MM.1S (cell line): Measurements from ENCODE around the gene RAB12.
A peak's percentile ranks its signal among the peaks of the same experiment; 100 is the strongest.

ENCODE experiments used
- DNase-seq: peaks from one replicate; pipeline ENCODE4 v3.0.0-alpha.2; 2015
- H2AFZ ChIP-seq: fragments of 300-600 bp; sonication (generic); 2 replicates; pipeline ENCODE4 v1.6.0; 2016; ENCODE audit warnings: antibody characterized with exemption, low read length
- H3F3A ChIP-seq: fragments of 300-600 bp; sonication (generic); 2 replicates; pipeline ENCODE4 v1.6.1; 2016; ENCODE audit warnings: mild to moderate bottlenecking, antibody characterized with exemption, low read length, moderate library complexity, mixed read lengths; ENCODE audit not compliant: insufficient read depth
- H3K27ac ChIP-seq: fragments of 300-600 bp; sonication (generic); 2 replicates; pipeline ENCODE4 v1.5.1; 2016; ENCODE audit warnings: mild to moderate bottlenecking, low read length
- H3K27me3 ChIP-seq: fragments of 300-600 bp; sonication (generic); replicated peaks from 2 replicates; pipeline ENCODE4 v1.6.0; 2016; ENCODE audit warnings: low read length; ENCODE audit not compliant: insufficient read depth
- H3K36me3 ChIP-seq: fragments of 300-600 bp; sonication (generic); replicated peaks from 2 replicates; pipeline ENCODE4 v1.6.1; 2016; ENCODE audit warnings: mild to moderate bottlenecking, low read length, mixed read lengths; ENCODE audit not compliant: insufficient read depth
- H3K4me1 ChIP-seq: fragments of 300-600 bp; sonication (generic); 2 replicates; pipeline ENCODE4 v1.6.1; 2016; ENCODE audit warnings: low read length, mixed read lengths
- H3K4me2 ChIP-seq: fragments of 300-600 bp; sonication (generic); 2 replicates; pipeline ENCODE4 v1.6.0; 2016; ENCODE audit warnings: low read depth, low read length
- H3K4me3 ChIP-seq: fragments of 300-600 bp; sonication (generic); 2 replicates; pipeline ENCODE4 v1.5.1; 2016; ENCODE audit warnings: low read length, mixed read lengths
- H3K79me2 ChIP-seq: fragments of 300-600 bp; sonication (generic); 2 replicates; pipeline ENCODE4 v1.6.1; 2016; ENCODE audit warnings: mixed run types, low read length, mixed read lengths
- H3K9ac ChIP-seq: fragments of 300-600 bp; sonication (generic); 2 replicates; pipeline ENCODE4 v1.6.1; 2016; ENCODE audit warnings: low read length, mixed read lengths
- H3K9me2 ChIP-seq: fragments of 300-600 bp; sonication (generic); replicated peaks from 2 replicates; pipeline ENCODE4 v1.6.1; 2016; ENCODE audit warnings: mild to moderate bottlenecking, low read length, mixed read lengths; ENCODE audit not compliant: insufficient read depth
- H3K9me3 ChIP-seq: fragments of 300-600 bp; sonication (generic); replicated peaks from 2 replicates; pipeline ENCODE4 v1.6.1; 2016; ENCODE audit warnings: mild to moderate bottlenecking, low read length, mixed read lengths; ENCODE audit not compliant: insufficient read depth
- H4K20me1 ChIP-seq: fragments of 300-600 bp; sonication (generic); 2 replicates; pipeline ENCODE4 v1.6.1; 2016; ENCODE audit warnings: mild to moderate bottlenecking, low read length, moderate library complexity, mixed read lengths; ENCODE audit not compliant: insufficient read depth
- CTCF ChIP-seq: fragments of 300-600 bp; sonication (generic); IDR thresholded peaks from 2 replicates; pipeline ENCODE4 v1.5.1; 2016; ENCODE audit warnings: antibody characterized with exemption, low read length, mixed read lengths
- EZH2 ChIP-seq: fragments of 300-600 bp; sonication (generic); optimal IDR thresholded peaks from 2 replicates; pipeline ENCODE3; 2017; ENCODE audit warnings: low read depth, mild to moderate bottlenecking, antibody characterized with exemption, low read length, mixed read lengths
- EZH2phosphoT487 ChIP-seq: fragments of 300-600 bp; sonication (generic); IDR thresholded peaks from 2 replicates; pipeline ENCODE4 v1.6.1; 2018; ENCODE audit warnings: antibody characterized with exemption, low read length

The RAB12 gene

GRCh38 chr18:8608795-8609658, at the start of gene RAB12:
Gene RAB12, plus strand, starts transcription at chr18:8609437. Its CDS starts 3 bp downstream, at chr18:8609440.
- Histone ChIP-seq H2AFZ (peak within 1 kb of the TSS; percentile 98), H3K36me3 (no peaks in the 10 kb centered on the region), H3K4me1 (peaks cover 6% of the 10 kb centered on the region; the same call in 1 of the 2 replicates), H3F3A (no peaks in the 10 kb centered on the region), H3K9ac (peak within 1 kb of the TSS; percentile 74), H3K4me3 (peak within 1 kb of the TSS; percentile 89), H3K9me3 (no peaks in the 10 kb centered on the region), H3K27ac (peak within 1 kb of the TSS; percentile 25; the same call in 1 of the 2 replicates), H3K4me2 (peak within 1 kb of the TSS; percentile 88), H4K20me1 (no peaks in the 10 kb centered on the region), H3K79me2 (peaks cover 44% of the 10 kb centered on the region), H3K9me2 (no peaks in the 10 kb centered on the region), H3K27me3 (no peaks in the 10 kb centered on the region)
- TF ChIP-seq CTCF (peak; percentile 19; the same call in 1 of the 2 replicates), EZH2 (no peak), EZH2phosphoT487 (no peak)
- DNase-seq, result peak; percentile 88

- Histone ChIP-seq H3K9me3 (no peaks in the 10 kb centered on the region), H3K36me3 (no peaks in the 10 kb centered on the region), H3K79me2 (no peaks in the 10 kb centered on the region), H3K9ac (no peak overlapping the region), H4K20me1 (no peaks in the 10 kb centered on the region), H3K4me3 (no peak overlapping the region), H3K9me2 (no peaks in the 10 kb centered on the region), H3K4me1 (no peaks in the 10 kb centered on the region), H2AFZ (no peak overlapping the region), H3K27me3 (no peaks in the 10 kb centered on the region), H3F3A (no peaks in the 10 kb centered on the region), H3K4me2 (no peak overlapping the region), H3K27ac (no peak overlapping the region)
- DNase-seq, result no peak
- TF ChIP-seq CTCF, result no peak
- TF ChIP-seq EZH2, result no peak
- TF ChIP-seq EZH2phosphoT487, result no peak
These were observed 49.5 kb upstream of the RAB12 start for GRCh38 chr18:8559612-8560186.

- H3K79me2 ChIP-seq, result no peaks in the 10 kb centered on the region
- no peak for DNase-seq
- H3K27me3 ChIP-seq, result no peaks in the 10 kb centered on the region
- no peak overlapping the region for H3K4me3 ChIP-seq
- H3K9me3 ChIP-seq, result no peaks in the 10 kb centered on the region
- H3K36me3 ChIP-seq, result no peaks in the 10 kb centered on the region
- no peak overlapping the region for H3K9ac ChIP-seq
- H3K9me2 ChIP-seq, result no peaks in the 10 kb centered on the region
- H3K4me2 ChIP-seq, result no peak overlapping the region
- no peaks in the 10 kb centered on the region for H4K20me1 ChIP-seq
- TF ChIP-seq EZH2phosphoT487 (no peak), EZH2 (no peak), CTCF (no peak)
- H2AFZ ChIP-seq, result no peak overlapping the region
- H3K27ac ChIP-seq, result no peak overlapping the region
- H3F3A ChIP-seq, result no peaks in the 10 kb centered on the region
- no peaks in the 10 kb centered on the region for H3K4me1 ChIP-seq
These were observed 47.9 kb upstream of the RAB12 start for GRCh38 chr18:8561123-8561910.
